ENCODE results near the gene EXOSC10. TPM values are rescaled to one million over a fixed set of nuclear protein-coding genes. Genes with fewer than 3 reads are reported as not detected.

The EXOSC10 gene
- polyA plus RNA-seq, 1 donor (not counting 4 experiments of a cell fraction or from before 2014, with no cell fraction given), result 61.2 TPM

GRCh38 chr1:11109047-11109760 is 9.5 kb upstream of the EXOSC10 start:
- no peak overlapping the region for H3K4me2 ChIP-seq (ENCODE audit: control insufficient read depth, extremely low read depth, insufficient read depth, low read depth, low read length)
- peaks cover 22 to 25% of the 10 kb centered on the region in 2 experiments for H3K36me3 ChIP-seq (ENCODE audit: control insufficient read depth in 2 of 2, extremely low read depth in 1 of 2, insufficient read depth in 2 of 2, low read length in 2 of 2)
- H3K9me3 ChIP-seq (ENCODE audit: control insufficient read depth, low read depth, low read length), result no peaks in the 10 kb centered on the region
- no peak overlapping the region for H3K27ac ChIP-seq (ENCODE audit: control insufficient read depth, insufficient read depth, low read length)
- no peak overlapping the region for H3K9ac ChIP-seq (ENCODE audit: control insufficient read depth, extremely low read depth, insufficient read depth, low read length)
- H3K79me2 ChIP-seq (ENCODE audit: control insufficient read depth, insufficient read depth, low read length), result no peaks in the 10 kb centered on the region
- no peaks in the 10 kb centered on the region for H4K20me1 ChIP-seq (ENCODE audit: control insufficient read depth, extremely low read depth, insufficient read depth, low read length)
- dilution Hi-C loops (cut with MboI; ENCODE audit: extremely low pct_ligation_motif_present, low sequenced_read_pairs), result no loop called here
- no peak for DNase-seq (ENCODE audit: low read depth, low spot score)
- no peak for FAIRE-seq
- TF ChIP-seq EZH2 (IDR thresholded peaks at IDR 0.05; ENCODE audit: low read length) (no peak), CTCF (optimal IDR thresholded peaks at IDR 0.05 in 1 of 3, IDR thresholded peaks at IDR 0.05 in 1 of 3, conservative IDR thresholded peaks at IDR 0.05 in 1 of 3; ENCODE audit: extremely low read depth in 1 of 3, insufficient read depth in 2 of 3, low read length in 3 of 3) (no peak)
- H3K27me3 ChIP-seq (ENCODE audit: control insufficient read depth, extremely low read depth, insufficient read depth, low read length), result no peaks in the 10 kb centered on the region
- no peak overlapping the region for H3K4me3 ChIP-seq (ENCODE audit: control insufficient read depth in 2 of 3, extremely low read depth in 1 of 3, insufficient read depth in 2 of 3, low read depth in 1 of 3, low read length in 3 of 3)
- no peaks in the 10 kb centered on the region for H3K4me1 ChIP-seq (ENCODE audit: control insufficient read depth, extremely low read depth, insufficient read depth, low read length)
- H2AFZ ChIP-seq (ENCODE audit: control insufficient read depth, low read length), result no peak overlapping the region
- no peaks in the 10 kb centered on the region for H3K9me1 ChIP-seq (ENCODE audit: control insufficient read depth, extremely low read depth, insufficient read depth, low read length)

DNA sequence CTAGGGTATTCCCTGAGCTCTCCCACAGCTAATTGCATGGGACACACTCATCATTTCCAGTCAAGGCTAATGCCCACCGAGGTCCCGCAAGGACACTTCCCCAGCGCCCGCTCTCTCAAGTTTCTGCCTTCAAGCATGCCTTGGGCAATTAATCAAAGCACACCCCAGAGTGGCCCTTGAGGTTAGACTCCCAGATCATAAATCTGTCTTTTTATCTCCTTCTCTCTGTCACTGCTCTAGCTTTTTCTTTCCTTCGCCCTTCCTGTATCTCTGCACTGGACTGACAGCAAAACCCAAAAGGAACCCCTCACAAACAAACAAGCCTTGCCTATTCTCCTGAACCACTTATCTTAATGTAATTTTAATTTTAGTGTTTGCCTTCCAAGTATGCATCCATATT is 7.9 kb upstream of the EXOSC10 start:
- no peak overlapping the region for H3K4me3 ChIP-seq (ENCODE audit: control insufficient read depth in 2 of 3, extremely low read depth in 1 of 3, insufficient read depth in 2 of 3, low read depth in 1 of 3, low read length in 3 of 3)
- TF ChIP-seq EZH2 (IDR thresholded peaks at IDR 0.05; ENCODE audit: low read length) (no peak), CTCF (optimal IDR thresholded peaks at IDR 0.05 in 1 of 3, IDR thresholded peaks at IDR 0.05 in 1 of 3, conservative IDR thresholded peaks at IDR 0.05 in 1 of 3; ENCODE audit: extremely low read depth in 1 of 3, insufficient read depth in 2 of 3, low read length in 3 of 3) (no peak)
- no peak overlapping the region for H3K27ac ChIP-seq (ENCODE audit: control insufficient read depth, insufficient read depth, low read length)
- DNase-seq (ENCODE audit: low read depth, low spot score) (no peak), FAIRE-seq (no peak)
- no peaks in the 10 kb centered on the region for H4K20me1 ChIP-seq (ENCODE audit: control insufficient read depth, extremely low read depth, insufficient read depth, low read length)
- H3K9me1 ChIP-seq (ENCODE audit: control insufficient read depth, extremely low read depth, insufficient read depth, low read length), result no peaks in the 10 kb centered on the region
- H3K9me3 ChIP-seq (ENCODE audit: control insufficient read depth, low read depth, low read length), result no peaks in the 10 kb centered on the region
- H2AFZ ChIP-seq (ENCODE audit: control insufficient read depth, low read length), result no peak overlapping the region
- dilution Hi-C loops (cut with MboI; ENCODE audit: extremely low pct_ligation_motif_present, low sequenced_read_pairs), result no loop called here
- H3K27me3 ChIP-seq (ENCODE audit: control insufficient read depth, extremely low read depth, insufficient read depth, low read length), result no peaks in the 10 kb centered on the region
- no peak overlapping the region for H3K4me2 ChIP-seq (ENCODE audit: control insufficient read depth, extremely low read depth, insufficient read depth, low read depth, low read length)
- no peaks in the 10 kb centered on the region for H3K79me2 ChIP-seq (ENCODE audit: control insufficient read depth, insufficient read depth, low read length)
- no peaks in the 10 kb centered on the region for H3K4me1 ChIP-seq (ENCODE audit: control insufficient read depth, extremely low read depth, insufficient read depth, low read length)
- H3K9ac ChIP-seq (ENCODE audit: control insufficient read depth, extremely low read depth, insufficient read depth, low read length), result no peak overlapping the region
- H3K36me3 ChIP-seq (ENCODE audit: control insufficient read depth in 2 of 2, extremely low read depth in 1 of 2, insufficient read depth in 2 of 2, low read length in 2 of 2), result peaks cover 20 to 23% of the 10 kb centered on the region in 2 experiments

Measured in keratinocyte (primary cell).